ENCODE results near the gene SLC35F3.

SLC35F3 gene

DNA sequence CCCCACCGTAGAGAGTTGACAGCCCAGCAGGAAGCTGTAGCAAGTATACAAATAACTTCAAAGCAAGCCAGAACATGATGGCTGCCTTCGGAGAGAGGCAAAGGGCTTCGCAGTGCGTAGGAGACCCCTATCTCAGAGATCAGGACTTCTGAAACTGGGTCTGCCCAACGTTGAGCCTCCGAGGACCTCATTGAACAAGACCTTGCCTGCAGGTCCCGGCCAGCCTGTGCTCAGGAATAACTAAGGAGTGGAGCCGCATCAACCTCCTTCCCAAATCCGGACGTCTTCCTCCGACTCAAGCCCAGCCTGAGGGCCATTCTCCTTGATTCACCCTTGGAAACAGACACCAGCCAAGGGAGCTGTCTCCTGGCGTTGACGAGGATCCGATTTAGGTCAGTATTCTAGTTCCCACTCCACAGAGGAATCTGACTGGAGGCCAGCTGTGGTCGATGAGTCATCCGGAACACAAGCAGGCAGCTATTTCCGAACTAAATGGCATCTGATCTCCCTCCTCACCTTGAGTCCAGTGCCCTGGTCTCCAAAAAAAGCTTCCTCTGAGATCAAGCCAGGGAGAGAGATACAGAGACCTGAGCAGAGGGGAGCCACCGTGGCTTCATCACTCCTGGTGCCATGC, 302.3 kb downstream of the SLC35F3 start:
- TF ChIP-seq EP300 (IDR thresholded peaks at IDR 0.05; ENCODE audit: borderline replicate concordance), result no peak

- TF ChIP-seq EGR1 (IDR thresholded peaks at IDR 0.05), result no peak
- TF ChIP-seq RAD21 (IDR thresholded peaks at IDR 0.05; ENCODE audit: low read depth), result no peak
- no peak for TF ChIP-seq NFIC (IDR thresholded peaks at IDR 0.05)
- TF ChIP-seq, protein P1, sequence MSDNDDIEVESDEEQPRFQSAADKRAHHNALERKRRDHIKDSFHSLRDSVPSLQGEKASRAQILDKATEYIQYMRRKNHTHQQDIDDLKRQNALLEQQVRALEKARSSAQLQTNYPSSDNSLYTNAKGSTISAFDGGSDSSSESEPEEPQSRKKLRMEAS (IDR thresholded peaks at IDR 0.05), result no peak
- TF ChIP-seq EP300 (IDR thresholded peaks at IDR 0.05; ENCODE audit: borderline replicate concordance), result no peak
- TF ChIP-seq, protein P2, sequence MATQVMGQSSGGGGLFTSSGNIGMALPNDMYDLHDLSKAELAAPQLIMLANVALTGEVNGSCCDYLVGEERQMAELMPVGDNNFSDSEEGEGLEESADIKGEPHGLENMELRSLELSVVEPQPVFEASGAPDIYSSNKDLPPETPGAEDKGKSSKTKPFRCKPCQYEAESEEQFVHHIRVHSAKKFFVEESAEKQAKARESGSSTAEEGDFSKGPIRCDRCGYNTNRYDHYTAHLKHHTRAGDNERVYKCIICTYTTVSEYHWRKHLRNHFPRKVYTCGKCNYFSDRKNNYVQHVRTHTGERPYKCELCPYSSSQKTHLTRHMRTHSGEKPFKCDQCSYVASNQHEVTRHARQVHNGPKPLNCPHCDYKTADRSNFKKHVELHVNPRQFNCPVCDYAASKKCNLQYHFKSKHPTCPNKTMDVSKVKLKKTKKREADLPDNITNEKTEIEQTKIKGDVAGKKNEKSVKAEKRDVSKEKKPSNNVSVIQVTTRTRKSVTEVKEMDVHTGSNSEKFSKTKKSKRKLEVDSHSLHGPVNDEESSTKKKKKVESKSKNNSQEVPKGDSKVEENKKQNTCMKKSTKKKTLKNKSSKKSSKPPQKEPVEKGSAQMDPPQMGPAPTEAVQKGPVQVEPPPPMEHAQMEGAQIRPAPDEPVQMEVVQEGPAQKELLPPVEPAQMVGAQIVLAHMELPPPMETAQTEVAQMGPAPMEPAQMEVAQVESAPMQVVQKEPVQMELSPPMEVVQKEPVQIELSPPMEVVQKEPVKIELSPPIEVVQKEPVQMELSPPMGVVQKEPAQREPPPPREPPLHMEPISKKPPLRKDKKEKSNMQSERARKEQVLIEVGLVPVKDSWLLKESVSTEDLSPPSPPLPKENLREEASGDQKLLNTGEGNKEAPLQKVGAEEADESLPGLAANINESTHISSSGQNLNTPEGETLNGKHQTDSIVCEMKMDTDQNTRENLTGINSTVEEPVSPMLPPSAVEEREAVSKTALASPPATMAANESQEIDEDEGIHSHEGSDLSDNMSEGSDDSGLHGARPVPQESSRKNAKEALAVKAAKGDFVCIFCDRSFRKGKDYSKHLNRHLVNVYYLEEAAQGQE (IDR thresholded peaks at IDR 0.05; ENCODE audit: low read depth), result no peak
Observed at GRCh38 chr1:234208351-234208750, 303.9 kb downstream of the SLC35F3 start.

DNA sequence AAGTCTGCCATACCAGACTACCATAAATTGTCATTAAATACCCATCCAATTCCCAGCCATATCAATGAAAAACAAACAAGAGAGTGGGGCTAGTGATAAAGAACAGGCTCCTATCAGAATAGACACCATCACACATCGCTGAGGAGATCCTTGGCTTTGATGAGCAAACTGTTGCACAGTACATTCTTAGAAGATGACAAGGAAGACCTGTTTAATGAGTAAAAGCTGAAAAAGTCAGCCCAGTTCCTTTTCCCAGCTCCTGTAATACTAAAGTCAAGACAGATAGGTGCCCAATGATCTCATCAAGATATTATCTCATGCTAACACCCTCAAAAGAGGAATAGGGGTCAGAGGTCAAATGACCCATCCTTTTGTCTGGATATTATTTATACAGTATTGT, 304.3 kb downstream of the SLC35F3 start:
- no peak for TF ChIP-seq FOXM1 (IDR thresholded peaks at IDR 0.05; ENCODE audit: borderline replicate concordance, low read depth)
- TF ChIP-seq RAD21 (IDR thresholded peaks at IDR 0.05; ENCODE audit: low read depth), result no peak
- no peak for TF ChIP-seq ZBTB7A (IDR thresholded peaks at IDR 0.05; ENCODE audit: low read depth)
- TF ChIP-seq, protein P2 (IDR thresholded peaks at IDR 0.05; ENCODE audit: low read depth), result no peak
- no peak for TF ChIP-seq TCF12 (IDR thresholded peaks at IDR 0.05; ENCODE audit: low read depth)
- TF ChIP-seq EGR1 (IDR thresholded peaks at IDR 0.05), result no peak
- TF ChIP-seq CREB1 (IDR thresholded peaks at IDR 0.05; ENCODE audit: low read depth), result no peak
- TF ChIP-seq EP300 (IDR thresholded peaks at IDR 0.05; ENCODE audit: borderline replicate concordance), result no peak
- TF ChIP-seq, protein P1 (IDR thresholded peaks at IDR 0.05), result no peak
- no peak for TF ChIP-seq NFIC (IDR thresholded peaks at IDR 0.05)
- TF ChIP-seq CEBPB (IDR thresholded peaks at IDR 0.05), result no peak
- no peak for TF ChIP-seq TAF1 (IDR thresholded peaks at IDR 0.05; ENCODE audit: low read depth)
- no peak for TF ChIP-seq TEAD4 (IDR thresholded peaks at IDR 0.05)
- TF ChIP-seq YY1 (IDR thresholded peaks at IDR 0.05; ENCODE audit: low read depth), result no peak
- TF ChIP-seq, protein P3, sequence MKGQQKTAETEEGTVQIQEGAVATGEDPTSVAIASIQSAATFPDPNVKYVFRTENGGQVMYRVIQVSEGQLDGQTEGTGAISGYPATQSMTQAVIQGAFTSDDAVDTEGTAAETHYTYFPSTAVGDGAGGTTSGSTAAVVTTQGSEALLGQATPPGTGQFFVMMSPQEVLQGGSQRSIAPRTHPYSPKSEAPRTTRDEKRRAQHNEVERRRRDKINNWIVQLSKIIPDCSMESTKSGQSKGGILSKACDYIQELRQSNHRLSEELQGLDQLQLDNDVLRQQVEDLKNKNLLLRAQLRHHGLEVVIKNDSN (IDR thresholded peaks at IDR 0.05), result no peak

GRCh38 chr1:234212764-234213657, 308.5 kb downstream of the SLC35F3 start:
- TF ChIP-seq TAF1 (IDR thresholded peaks at IDR 0.05; ENCODE audit: low read depth) (no peak), NFIC (IDR thresholded peaks at IDR 0.05) (no peak), CEBPB (IDR thresholded peaks at IDR 0.05) (no peak), EGR1 (IDR thresholded peaks at IDR 0.05) (no peak), EP300 (IDR thresholded peaks at IDR 0.05; ENCODE audit: borderline replicate concordance) (no peak), RAD21 (IDR thresholded peaks at IDR 0.05; ENCODE audit: low read depth) (peak; percentile 22; the same call in 1 of the 2 replicates), ZBTB7A (IDR thresholded peaks at IDR 0.05; ENCODE audit: low read depth) (no peak), CREB1 (IDR thresholded peaks at IDR 0.05; ENCODE audit: low read depth) (no peak)
- TF ChIP-seq, protein P1 (IDR thresholded peaks at IDR 0.05), result no peak

- TF ChIP-seq TCF12 (IDR thresholded peaks at IDR 0.05; ENCODE audit: low read depth), result no peak
- no peak for TF ChIP-seq CREB1 (IDR thresholded peaks at IDR 0.05; ENCODE audit: low read depth)
- no peak for TF ChIP-seq TEAD4 (IDR thresholded peaks at IDR 0.05)
- no peak for TF ChIP-seq CEBPB (IDR thresholded peaks at IDR 0.05)
- TF ChIP-seq RAD21 (IDR thresholded peaks at IDR 0.05; ENCODE audit: low read depth), result no peak
- TF ChIP-seq EGR1 (IDR thresholded peaks at IDR 0.05), result no peak
- no peak for TF ChIP-seq TAF1 (IDR thresholded peaks at IDR 0.05; ENCODE audit: low read depth)
- no peak for TF ChIP-seq ZBTB7A (IDR thresholded peaks at IDR 0.05; ENCODE audit: low read depth)
- TF ChIP-seq NFIC (IDR thresholded peaks at IDR 0.05), result no peak
- TF ChIP-seq, protein P3 (IDR thresholded peaks at IDR 0.05), result no peak
- no peak for TF ChIP-seq YY1 (IDR thresholded peaks at IDR 0.05; ENCODE audit: low read depth)
Observed at GRCh38 chr1:234213658-234214128, 309.2 kb downstream of the SLC35F3 start.

All from Ishikawa (cell line).